Hepatocyte (in vitro differentiated cells): Measurements from ENCODE around the gene ANKRD11. TPM values are rescaled to one million over a fixed set of nuclear protein-coding genes. Genes with fewer than 3 reads are reported as not detected.

ENCODE experiments used
- DNase-seq: peaks from one replicate; pipeline ENCODE4 v3.0.0-alpha.2; 2016; ENCODE audit warnings: low spot score
- H2AFZ ChIP-seq: fragments of 200-600 bp; sonication (generic); 2 replicates; pipeline ENCODE4 v1.6.0; 2016; ENCODE audit warnings: antibody characterized with exemption, mild to moderate bottlenecking
- H3K27ac ChIP-seq: fragments of 200-600 bp; sonication (generic); 2 replicates; pipeline ENCODE4 v1.5.1; 2016; ENCODE audit warnings: mild to moderate bottlenecking
- H3K27me3 ChIP-seq: fragments of 200-600 bp; sonication (generic); 2 replicates; pipeline ENCODE4 v1.6.1; 2016
- H3K36me3 ChIP-seq: fragments of 200-600 bp; sonication (generic); replicated peaks from 2 replicates; pipeline ENCODE4 v1.5.1; 2016; ENCODE audit warnings: low read depth; ENCODE audit not compliant: insufficient read depth
- H3K4me1 ChIP-seq: fragments of 200-600 bp; sonication (generic); 2 replicates; pipeline ENCODE4 v1.5.1; 2016; ENCODE audit warnings: mild to moderate bottlenecking, moderate library complexity; ENCODE audit not compliant: insufficient read depth
- H3K4me2 ChIP-seq: fragments of 200-600 bp; sonication (generic); 2 replicates; pipeline ENCODE4 v1.6.0; 2016
- H3K4me3 ChIP-seq: fragments of 200-600 bp; sonication (generic); 2 replicates; pipeline ENCODE4 v1.5.1; 2016; ENCODE audit warnings: mild to moderate bottlenecking
- H3K79me2 ChIP-seq: fragments of 200-600 bp; sonication (generic); 2 replicates; pipeline ENCODE4 v1.6.0; 2017; ENCODE audit warnings: mild to moderate bottlenecking
- H3K9me2 ChIP-seq: fragments of 200-600 bp; sonication (generic); replicated peaks from 2 replicates; pipeline ENCODE4 v1.6.0; 2017; ENCODE audit warnings: mild to moderate bottlenecking; ENCODE audit not compliant: insufficient read depth
- H3K9me3 ChIP-seq: fragments of 200-600 bp; sonication (generic); 2 replicates; pipeline ENCODE4 v1.5.1; 2016; ENCODE audit warnings: low read depth, mild to moderate bottlenecking
- H4K20me1 ChIP-seq: fragments of 200-600 bp; sonication (generic); 2 replicates; pipeline ENCODE4 v1.6.0; 2016; ENCODE audit warnings: mild to moderate bottlenecking; ENCODE audit not compliant: insufficient read depth, poor library complexity, severe bottlenecking
- CTCF ChIP-seq: fragments of 200-600 bp; sonication (generic); IDR thresholded peaks from 2 replicates; pipeline ENCODE4 v1.5.1; 2016; ENCODE audit warnings: antibody characterized with exemption, mild to moderate bottlenecking; ENCODE audit not compliant: poor library complexity
- EZH2 ChIP-seq: fragments of 200-600 bp; sonication (generic); IDR thresholded peaks from 2 replicates; pipeline ENCODE4 v1.6.1; 2016; ENCODE audit warnings: antibody characterized with exemption, mild to moderate bottlenecking, borderline replicate concordance
- EZH2phosphoT487 ChIP-seq: fragments of 200-600 bp; sonication (generic); IDR thresholded peaks from one replicate; pipeline ENCODE4 v1.6.1; 2018; ENCODE audit warnings: antibody characterized with exemption, mild to moderate bottlenecking, low read depth, moderate library complexity; ENCODE audit not compliant: unreplicated experiment, severe bottlenecking
- WGBS: methylation state at CpG from one replicate; pipeline ENCODE4 v1.1.6; 2016; ENCODE audit warnings: low lambda C conversion rate; ENCODE audit errors: missing lambda C conversion rate; 5-methylcytosine and 5-hydroxymethylcytosine counted together
- polyA plus RNA-seq: library from polyadenylated mRNA; unstranded; fragments of >200 nt; fragmentation: Nextera tagmentation; extraction: Ambion mirVana; gene quantifications from 2 replicates; pipeline ENCODE4 v1.2.1, GENCODE V29; 2016
- total RNA-seq: library from RNA; depleted of rRNA; stranded (reverse); fragments of >200 nt; gene quantifications from 2 replicates; pipeline ENCODE4 v1.2.3, GENCODE V29; 2014

The ANKRD11 gene
- total and polyA plus RNA-seq, 2 experiments from 2014 or later, result 48.7 to 130 TPM

GRCh38 chr16:89511374-89511773 is 21.0 kb upstream of the ANKRD11 start:
- no peak overlapping the region for H2AFZ ChIP-seq
- H3K79me2 ChIP-seq, result peaks cover 78% of the 10 kb centered on the region
- 85% methylated on average over 8 of the region's 8 CpGs for WGBS
- H3K27ac ChIP-seq, result no peak overlapping the region
- H4K20me1 ChIP-seq, result peaks cover 10% of the 10 kb centered on the region
- no peak for TF ChIP-seq CTCF
- TF ChIP-seq EZH2phosphoT487, result no peak
- no peak for TF ChIP-seq EZH2
- no peaks in the 10 kb centered on the region for H3K9me3 ChIP-seq
- H3K27me3 ChIP-seq, result no peaks in the 10 kb centered on the region
- H3K36me3 ChIP-seq, result no peaks in the 10 kb centered on the region
- no peaks in the 10 kb centered on the region for H3K9me2 ChIP-seq
- peaks cover 9% of the 10 kb centered on the region for H3K4me1 ChIP-seq
- H3K4me2 ChIP-seq, result no peak overlapping the region
- H3K4me3 ChIP-seq, result no peak overlapping the region
- no peak for DNase-seq

- TF ChIP-seq CTCF (no peak), EZH2phosphoT487 (no peak), EZH2 (no peak)
- no peak overlapping the region for H2AFZ ChIP-seq
- no peaks in the 10 kb centered on the region for H3K27me3 ChIP-seq
- H3K27ac ChIP-seq, result no peak overlapping the region
- peaks cover 17% of the 10 kb centered on the region for H3K4me1 ChIP-seq
- H3K4me3 ChIP-seq, result no peak overlapping the region
- H3K79me2 ChIP-seq, result peaks cover 70% of the 10 kb centered on the region
- no peaks in the 10 kb centered on the region for H3K36me3 ChIP-seq
- no peak for DNase-seq
- no peaks in the 10 kb centered on the region for H3K9me3 ChIP-seq
- H3K9me2 ChIP-seq, result no peaks in the 10 kb centered on the region
- WGBS, result 95% methylated on average over 9 of the region's 9 CpGs
- H4K20me1 ChIP-seq, result peaks cover 10% of the 10 kb centered on the region
- H3K4me2 ChIP-seq, result no peak overlapping the region
These were observed 20.2 kb upstream of the ANKRD11 start for GRCh38 chr16:89510526-89510925.

GRCh38 chr16:89507834-89508590 is 17.7 kb upstream of the ANKRD11 start, which contains the start of gene SPG7:
Gene SPG7 (plus strand): TSS chr16:89508403. CDS start chr16:89508418, 15 bp downstream.
- H3K27me3 ChIP-seq, result no peaks in the 10 kb centered on the region
- H3K27ac ChIP-seq, result peak within 1 kb of the TSS; percentile 100
- peaks cover 52% of the 10 kb centered on the region for H3K79me2 ChIP-seq
- peak within 1 kb of the TSS; percentile 89 for H3K4me2 ChIP-seq
- no peaks in the 10 kb centered on the region for H3K9me2 ChIP-seq
- peak; percentile 95 for DNase-seq
- H3K9me3 ChIP-seq, result no peaks in the 10 kb centered on the region
- H3K36me3 ChIP-seq, result no peaks in the 10 kb centered on the region
- H4K20me1 ChIP-seq, result peaks cover 10% of the 10 kb centered on the region
- H3K4me1 ChIP-seq, result peaks cover 21% of the 10 kb centered on the region
- no peak for TF ChIP-seq EZH2
- no peak for TF ChIP-seq EZH2phosphoT487
- TF ChIP-seq CTCF, result no peak
- H2AFZ ChIP-seq, result peak within 1 kb of the TSS; percentile 79
- peak within 1 kb of the TSS; percentile 94 for H3K4me3 ChIP-seq
- WGBS, result under 1% methylated on average over 62 of the region's 90 CpGs
